ENCODE data around the gene CRISP2.

Gene CRISP2

DNA sequence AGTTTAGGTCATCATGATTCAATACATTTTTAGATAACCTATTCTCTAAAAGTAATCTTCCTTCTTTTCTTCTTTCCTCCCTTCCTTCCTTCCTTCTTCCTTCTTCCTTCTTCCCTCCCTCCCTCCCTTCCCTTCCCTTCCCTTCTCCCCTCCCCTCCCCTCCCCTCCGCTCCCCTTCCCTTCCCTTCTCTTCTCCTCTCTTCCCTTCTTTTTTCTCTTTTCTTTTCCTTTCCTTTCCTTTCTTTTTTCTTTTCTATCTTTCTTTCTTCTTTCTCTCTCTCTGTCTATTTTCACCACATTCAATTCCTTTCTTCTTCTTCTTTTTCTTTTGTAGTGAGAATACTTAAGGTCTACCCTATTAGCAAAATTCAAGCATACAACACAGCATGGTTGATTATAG is 59.4 kb downstream of the CRISP2 start:
- DNase-seq, result no peak

DNA sequence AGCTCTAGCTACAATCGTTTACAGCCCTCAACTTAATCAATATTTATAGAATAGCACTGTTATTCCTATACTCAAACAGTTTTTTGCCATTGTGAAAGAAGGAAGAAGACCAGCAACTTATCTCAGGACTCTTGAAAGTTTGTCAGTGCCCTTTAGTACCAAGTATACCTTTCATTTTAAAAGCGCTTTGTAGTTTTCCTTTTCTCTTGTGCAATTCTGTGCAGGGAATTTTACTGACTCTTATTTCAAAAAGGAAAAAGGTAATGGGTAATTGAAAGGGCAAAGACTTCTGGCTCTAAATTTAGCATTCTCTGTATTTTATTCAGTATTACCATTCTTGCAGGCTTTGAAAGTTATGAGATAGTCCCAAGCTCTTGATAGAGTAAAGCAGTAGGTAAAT is 59.9 kb downstream of the CRISP2 start:
- no peak for DNase-seq

- no peak for DNase-seq
These were observed 62.1 kb downstream of the CRISP2 start for GRCh38 chr6:49651239-49651638.

DNA sequence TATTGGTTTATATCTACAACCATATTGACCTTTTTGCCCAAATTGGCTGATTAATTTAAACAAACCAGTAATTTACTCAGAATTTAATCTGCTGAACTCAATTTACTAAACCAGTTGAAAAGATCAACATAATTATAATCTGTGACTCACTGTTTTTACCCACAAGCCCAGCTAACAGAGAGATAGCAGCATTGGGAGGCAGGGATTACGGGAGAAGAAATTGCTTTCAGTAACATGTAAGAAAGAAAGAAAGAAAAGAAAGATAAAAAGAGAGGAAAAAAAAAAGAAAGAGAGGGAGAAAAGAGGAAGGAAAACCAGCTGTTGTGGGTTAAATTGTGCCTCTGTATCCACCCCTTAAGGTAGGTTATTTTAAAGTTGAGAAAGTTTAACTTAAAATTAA is 63.4 kb downstream of the CRISP2 start:
- DNase-seq, result no peak

- no peak for DNase-seq
These were observed 65.3 kb downstream of the CRISP2 start for GRCh38 chr6:49648036-49648435.

DNA sequence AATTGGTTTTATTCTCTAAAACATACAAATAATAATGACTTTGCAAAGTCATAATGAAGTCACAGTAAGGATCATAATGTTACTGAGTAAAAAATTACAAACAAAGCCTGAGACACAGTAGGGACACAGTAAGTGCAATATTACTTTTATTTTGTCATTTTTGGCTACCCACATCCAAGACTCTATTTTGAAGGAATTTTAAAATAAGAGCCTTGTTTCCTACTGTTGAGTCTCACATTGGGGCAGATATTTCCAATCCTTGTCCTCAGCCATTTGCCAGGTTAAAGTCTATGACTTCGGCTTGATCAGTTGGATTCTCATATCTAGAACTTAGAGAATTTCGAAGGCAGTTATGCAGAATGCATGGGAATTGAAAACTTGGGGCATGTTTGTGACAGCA is 65.9 kb downstream of the CRISP2 start:
- DNase-seq, result no peak

- DNase-seq, result no peak
These were observed 66.4 kb downstream of the CRISP2 start for GRCh38 chr6:49646942-49647341.

DNA sequence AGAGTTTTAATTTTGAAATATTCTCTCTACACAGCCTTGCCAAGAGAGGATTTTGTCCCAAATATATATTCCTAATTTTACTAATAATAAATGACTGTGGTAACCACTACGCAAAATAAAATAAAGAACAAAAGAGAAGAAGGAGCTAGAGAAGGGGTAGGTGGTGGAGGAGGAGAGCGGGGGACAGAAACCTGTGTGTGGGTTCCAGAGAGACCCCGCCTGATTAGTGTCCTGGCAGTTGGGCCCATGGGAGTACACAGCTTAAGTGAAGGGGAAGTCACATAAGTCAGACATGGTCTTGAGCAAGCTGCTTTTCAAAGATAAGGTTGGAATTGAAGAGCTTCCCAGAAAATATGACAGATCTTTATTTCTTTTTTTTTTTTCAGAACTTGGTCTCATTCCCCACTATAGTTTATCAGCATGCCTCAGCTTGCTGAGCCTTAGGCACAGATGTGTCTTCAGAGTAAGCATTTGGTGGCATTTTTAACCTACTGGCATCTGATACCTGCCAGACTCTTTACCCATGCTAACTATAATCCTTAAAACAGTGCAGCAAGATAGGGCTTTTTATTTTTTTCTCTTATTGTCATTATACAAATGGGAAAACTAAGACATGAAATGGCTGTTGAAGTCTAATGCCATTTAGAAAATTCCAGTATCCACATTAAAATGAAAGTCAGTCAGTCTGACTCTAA is 67.1 kb downstream of the CRISP2 start:
- no peak for DNase-seq

- no peak for DNase-seq
These were observed 68.2 kb downstream of the CRISP2 start for GRCh38 chr6:49645139-49645538.

All from NCI-H1930 (cell line).